DND-41 (cell line): ENCODE data around the gene CSAD.

Experiments used
- CTCF ChIP-seq: IDR thresholded peaks from 2 replicates; pipeline ENCODE4 v1.5.1; 2012; ENCODE audit warnings: borderline replicate concordance, low read length, moderate library complexity, mild to moderate bottlenecking; ENCODE audit not compliant: poor library complexity, severe bottlenecking; ENCODE audit errors: extremely low read depth
- EZH2 ChIP-seq: IDR thresholded peaks from 3 replicates; pipeline ENCODE4 v1.6.1; 2012; ENCODE audit warnings: borderline replicate concordance, low read depth, mild to moderate bottlenecking, moderate library complexity, low read length, inconsistent platforms; ENCODE audit not compliant: severe bottlenecking

GRCh38 chr12:53192531-53193021 is 11.9 kb upstream of the CSAD start:
- no peak for TF ChIP-seq CTCF
- no peak for TF ChIP-seq EZH2
